HPDE6-E6E7 (cell line): ENCODE results near the gene MMUT.
"Not testable (repeated sequence)": the region's sequence is repeated elsewhere in the genome, so short reads cannot be mapped to it uniquely, and the experiment has no call there.

Source experiments
- DNase-seq: peaks from one replicate; pipeline ENCODE4 v3.0.0; 2011; ENCODE audit warnings: missing footprints; ENCODE audit errors: extremely low spot score

Gene MMUT

DNA sequence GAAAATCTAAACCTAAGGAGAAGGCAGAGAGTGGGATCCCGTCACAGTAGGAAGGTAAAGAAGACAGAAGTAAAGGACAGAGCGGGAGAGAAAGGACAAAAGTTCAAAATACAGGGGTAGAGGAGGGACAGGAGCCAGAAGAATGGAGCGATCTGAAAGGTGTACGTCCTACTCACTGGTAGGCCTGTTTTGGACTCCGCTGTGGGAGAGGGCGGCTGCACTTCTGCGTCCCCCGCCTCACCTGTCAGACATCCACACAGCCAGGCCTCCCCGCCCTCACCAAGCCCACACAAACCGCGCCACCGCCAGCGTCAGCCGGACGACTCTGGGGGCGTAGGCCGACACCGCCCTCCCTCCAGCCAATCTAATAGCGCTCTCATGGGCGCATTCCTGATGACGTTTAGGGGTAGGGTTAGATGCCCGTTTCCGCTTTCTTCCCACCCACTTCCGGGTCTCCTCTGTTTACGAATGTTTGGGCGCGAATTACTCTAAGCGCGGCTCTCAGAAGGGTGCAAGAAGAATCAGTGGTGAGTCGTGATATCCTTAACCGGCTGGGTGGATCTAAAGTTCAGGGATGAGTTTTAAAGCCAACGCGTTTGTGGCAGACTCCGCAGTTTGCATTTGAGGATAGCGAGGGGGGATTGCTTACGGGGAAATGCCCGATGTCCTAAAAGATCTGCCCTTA lies at the start of gene MMUT, which contains the start of gene CENPQ:
MMUT (minus strand) TSS at position 327 of the 685 bp plus-strand sequence. CDS start 3,787 bp downstream, outside the sequence.
CENPQ (plus strand) TSS at position 444 of the 685 bp plus-strand sequence. CDS start 6,807 bp downstream, outside the sequence.
- DNase-seq, result peak; percentile 93

DNA sequence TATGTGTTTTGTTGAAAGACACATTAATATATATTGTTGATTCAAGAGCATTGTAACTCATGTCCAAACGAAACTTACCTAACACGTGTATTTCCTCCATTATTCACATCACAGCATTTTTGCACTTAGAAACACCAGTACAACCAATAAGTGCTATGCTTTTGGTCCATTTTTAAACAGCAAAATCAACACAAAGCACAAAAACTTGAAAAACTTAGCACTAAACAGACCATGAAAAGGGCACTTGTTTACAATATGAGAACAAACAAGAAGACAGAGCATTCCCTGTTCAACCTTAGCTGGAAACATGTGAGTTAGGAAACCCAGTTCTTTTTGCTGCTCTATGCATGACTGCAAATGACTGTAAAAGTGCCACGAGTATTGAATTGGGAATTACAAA lies 46.3 kb upstream of the MMUT start:
- DNase-seq, result no peak

- DNase-seq, result no peak
Observed at GRCh38 chr6:49506569-49507111, 43.6 kb upstream of the MMUT start.

- DNase-seq, result no peak
Observed at GRCh38 chr6:49504666-49505065, 41.6 kb upstream of the MMUT start.

DNA sequence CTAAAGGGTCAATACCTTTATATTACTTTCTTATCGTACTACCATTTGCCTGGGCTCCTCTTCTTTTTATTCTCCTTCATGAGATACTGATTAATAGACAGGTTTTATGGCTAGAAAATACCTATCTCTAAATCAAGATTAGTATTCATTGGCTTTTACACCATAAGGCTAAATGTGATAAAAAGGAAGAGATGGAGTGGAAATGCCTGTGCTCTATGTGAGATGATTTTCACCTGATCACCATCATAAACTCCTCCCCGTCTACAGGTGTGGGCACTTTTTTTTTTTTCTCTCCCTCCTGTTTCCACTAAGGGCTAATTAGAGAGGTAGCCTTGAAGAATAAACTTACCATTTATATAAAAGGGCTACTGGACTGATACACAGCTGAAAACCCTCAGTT lies 36.6 kb upstream of the MMUT start, which contains the start of gene GLYATL3:
GLYATL3 (plus strand) TSS at position 301 of the 400 bp plus-strand sequence. CDS start 12,068 bp downstream, outside the sequence.
- DNase-seq, result no peak

DNA sequence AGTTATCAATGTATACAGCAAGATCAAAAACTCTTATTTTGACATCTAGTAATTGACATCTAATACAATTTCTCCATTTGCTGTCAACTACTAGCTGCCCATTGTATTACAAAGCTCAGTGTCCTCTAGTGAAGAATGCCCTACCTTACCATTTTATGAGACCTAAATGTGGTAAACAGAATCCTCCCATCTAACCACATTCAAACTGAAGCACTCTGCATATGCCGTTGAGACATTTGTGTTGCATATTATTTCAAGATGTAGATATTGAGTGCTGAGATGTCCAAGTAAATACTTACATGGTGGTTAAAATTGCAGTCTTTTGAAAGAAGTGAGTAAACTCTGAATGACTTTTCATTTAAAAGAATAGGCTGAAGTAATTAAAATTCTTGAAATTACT lies 36.1 kb upstream of the MMUT start:
- DNase-seq, result no peak

DNA sequence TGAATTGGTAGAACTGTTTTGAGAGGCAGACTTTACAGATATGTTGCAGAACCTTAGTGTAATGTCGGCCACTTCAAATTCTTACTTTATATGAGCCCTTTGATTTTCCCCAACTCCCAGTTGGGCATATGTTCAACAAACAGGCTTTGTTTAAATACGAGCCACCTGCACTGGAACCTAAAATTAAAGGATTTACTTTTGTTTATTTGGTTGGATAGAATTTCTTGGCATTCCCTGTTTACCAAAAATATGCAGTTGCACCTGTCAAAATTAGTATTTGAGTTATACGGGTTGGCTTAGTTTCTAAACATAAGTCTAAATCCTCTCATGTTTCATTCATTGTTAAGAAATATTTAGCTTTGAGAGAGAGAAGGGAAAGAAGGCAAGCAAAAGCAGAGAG lies 34.3 kb upstream of the MMUT start:
- DNase-seq, result no peak

GRCh38 chr6:49490633-49491032 lies 27.6 kb upstream of the MMUT start:
- DNase-seq, result no peak

GRCh38 chr6:49483380-49483779 lies 20.3 kb upstream of the MMUT start:
- DNase-seq, result not testable (repeated sequence)

DNA sequence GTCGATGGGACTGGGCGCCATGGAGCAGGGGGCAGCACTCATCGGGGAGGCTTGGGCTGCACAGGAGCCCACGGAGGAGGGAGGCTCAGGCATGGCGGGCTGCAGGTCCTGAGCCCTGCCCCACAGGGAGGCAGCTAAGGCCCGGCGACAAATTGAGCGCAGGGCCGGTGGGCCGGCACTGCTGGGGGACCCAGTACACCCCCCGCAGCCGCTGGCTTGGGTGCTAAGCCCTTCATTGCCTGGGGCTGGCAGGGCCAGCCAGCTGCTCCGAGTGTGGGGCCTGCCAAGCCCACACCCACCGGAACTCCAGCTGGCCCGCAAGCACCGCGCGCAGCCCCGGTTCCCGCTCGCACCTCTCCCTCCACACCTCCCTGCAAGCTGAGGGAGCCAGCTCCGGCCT lies 18.8 kb upstream of the MMUT start:
- DNase-seq, result not testable (repeated sequence)

DNA sequence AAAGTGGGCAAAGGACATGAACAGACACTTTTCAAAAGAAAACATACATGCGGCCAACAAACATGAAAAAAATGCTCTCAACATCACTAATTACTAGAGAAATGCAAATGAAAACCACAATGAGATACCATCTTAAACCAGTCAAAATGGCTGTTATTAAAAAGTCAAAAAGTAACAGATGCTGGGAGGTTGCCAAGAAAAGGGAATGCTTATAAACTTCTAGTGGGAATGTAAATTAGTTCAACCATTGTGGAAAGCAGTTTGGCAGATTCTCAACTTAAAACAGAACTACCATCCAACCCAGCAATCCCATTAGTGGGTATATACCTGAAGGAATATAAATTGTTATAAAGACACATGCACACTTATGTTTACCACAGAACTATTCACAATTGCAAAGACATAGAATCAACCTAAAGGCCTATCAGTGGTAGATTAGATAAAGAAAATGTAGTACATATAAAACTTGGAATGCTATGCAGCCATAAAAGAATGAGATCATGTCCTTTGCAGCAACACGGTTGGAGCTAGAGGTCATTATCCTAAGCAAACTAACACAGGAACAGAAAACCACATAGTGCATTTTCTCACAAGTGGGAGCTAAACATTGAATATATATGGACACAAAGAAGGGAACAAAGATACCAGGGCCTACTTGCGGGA lies 16.4 kb upstream of the MMUT start:
- DNase-seq, result no peak

GRCh38 chr6:49476564-49476963 lies 13.5 kb upstream of the MMUT start:
- not testable (repeated sequence) for DNase-seq

GRCh38 chr6:49468042-49468441 lies 5.0 kb upstream of the MMUT start:
- no peak for DNase-seq

DNA sequence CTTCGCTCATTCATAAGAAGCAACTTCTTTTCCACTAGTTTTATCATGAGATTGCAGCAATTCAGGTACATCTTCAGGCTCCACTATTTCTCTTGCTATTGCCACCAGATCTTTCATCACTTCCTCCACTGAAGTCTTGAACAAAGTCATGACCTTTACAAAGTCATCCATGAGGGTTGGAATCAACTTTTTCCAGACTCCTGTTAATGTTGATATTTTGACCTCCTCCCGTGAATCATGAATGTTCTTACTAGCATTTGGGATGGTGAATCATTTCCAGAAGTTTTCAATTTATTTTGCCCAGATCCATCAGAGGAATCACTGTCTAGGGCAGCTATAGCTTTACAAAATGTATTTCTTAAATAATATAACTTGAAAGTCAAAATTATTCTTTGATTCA lies 1.6 kb upstream of the MMUT start:
- DNase-seq, result no peak

GRCh38 chr6:49463612-49463967 lies 537 bp upstream of the MMUT start:
- peak; percentile 10 for DNase-seq

DNA sequence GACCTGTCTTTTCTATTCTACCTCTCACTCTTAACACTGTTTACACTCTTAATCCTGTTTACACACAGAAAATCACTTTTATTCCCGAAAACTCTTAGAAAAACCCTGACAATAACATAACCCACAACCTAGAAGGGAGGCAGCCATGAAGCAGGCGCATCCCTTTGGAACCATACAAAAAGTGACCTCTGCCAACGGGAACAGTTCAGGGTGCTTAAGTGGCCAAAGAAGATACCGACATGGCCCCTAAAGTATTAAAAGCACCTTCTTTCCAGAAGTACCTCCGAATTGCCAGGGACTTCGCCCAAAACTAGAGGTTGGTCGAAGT lies 490 bp downstream of the MMUT start:
- DNase-seq, result peak; percentile 2

DNA sequence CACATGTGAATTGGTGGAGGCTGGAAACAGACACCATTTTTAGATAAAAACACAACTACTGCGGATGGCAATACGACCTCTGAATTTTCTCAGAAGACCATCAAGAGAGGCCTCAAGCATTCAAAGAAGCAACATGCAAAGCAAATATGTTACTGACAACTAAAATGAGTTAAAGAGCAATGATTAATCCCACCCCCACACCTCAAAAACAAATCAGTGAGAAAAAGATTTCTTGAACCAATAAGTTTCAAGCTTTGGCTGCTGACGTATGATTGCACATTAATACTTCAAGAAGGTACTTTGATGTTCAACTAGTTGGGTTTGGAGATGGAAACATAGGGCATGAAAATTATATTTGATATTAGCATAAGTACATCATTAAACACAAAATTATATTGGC lies 982 bp downstream of the MMUT start:
- no peak for DNase-seq

- no peak for DNase-seq
Observed at GRCh38 chr6:49457771-49458170, 5.3 kb downstream of the MMUT start.

GRCh38 chr6:49454787-49455709 lies 8.0 kb downstream of the MMUT start:
- no peak for DNase-seq

GRCh38 chr6:49453221-49453620 lies 9.8 kb downstream of the MMUT start:
- peak; percentile 2 for DNase-seq

DNA sequence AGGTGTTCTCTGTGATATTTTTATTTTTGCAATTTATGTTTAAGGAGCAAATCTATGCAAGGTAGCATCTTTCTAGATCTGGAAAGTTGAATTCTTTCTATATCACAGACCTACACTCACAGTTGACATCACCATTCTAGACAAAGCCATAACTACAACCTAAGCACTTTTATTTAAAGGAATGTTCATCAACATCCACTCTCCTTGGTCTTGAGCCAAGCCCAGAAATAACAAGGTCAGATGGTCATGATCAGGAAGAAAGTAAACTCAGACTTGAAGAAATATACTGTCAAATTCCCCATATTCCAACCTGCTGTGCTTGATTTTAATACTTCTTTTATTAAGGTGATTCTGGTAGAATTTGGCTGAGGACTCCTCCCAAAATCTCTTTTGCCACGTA lies 32.2 kb downstream of the MMUT start:
- DNase-seq, result no peak

DNA sequence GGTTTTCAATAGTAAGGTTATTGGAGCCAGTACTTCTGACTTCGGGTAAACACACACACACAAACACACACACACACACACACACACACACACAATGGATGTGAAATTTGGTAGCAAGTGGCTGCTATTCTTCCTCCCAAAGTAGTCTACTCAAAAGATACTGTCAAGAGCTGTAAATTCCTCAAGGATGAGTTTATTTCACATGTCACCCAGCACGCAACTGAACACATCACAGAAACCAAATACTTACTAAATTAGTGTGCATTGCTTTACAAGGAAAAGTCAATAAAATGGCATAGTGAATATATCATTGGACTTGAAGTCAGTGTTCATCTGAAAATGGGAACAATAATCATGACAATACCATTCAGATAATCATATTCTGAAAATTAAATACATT lies 32.9 kb downstream of the MMUT start:
- no peak for DNase-seq
